A673 (cell line): Measurements from ENCODE around the gene CIAPIN1.

Experiments used
- CTCF ChIP-seq: fragments of 300-800, 200-600 bp; sonication (generic); conservative IDR thresholded peaks from 2 replicates; pipeline ENCODE4 v1.5.1; 2017; ENCODE audit warnings: low read depth, mild to moderate bottlenecking, antibody characterized with exemption, low read length, moderate library complexity, mixed read lengths
- EZH2 ChIP-seq: fragments of 200-600 bp; sonication (generic); IDR thresholded peaks from 2 replicates; pipeline ENCODE4 v1.6.1; 2017; ENCODE audit warnings: borderline replicate concordance, low read depth, mild to moderate bottlenecking, mixed read lengths, antibody characterized with exemption, low read length; ENCODE audit not compliant: poor library complexity, severe bottlenecking

GRCh38 chr16:57401943-57402640 lies 45.1 kb downstream of the CIAPIN1 start:
- TF ChIP-seq CTCF (no peak), EZH2 (no peak)
